ENCODE data around the gene KCNN2. TPM values are rescaled to one million over a fixed set of nuclear protein-coding genes. Genes with fewer than 3 reads are reported as not detected.

KCNN2 gene
- total and polyA plus RNA-seq, 2 of the 4 experiments (the other 2 are of a cell fraction): 2.2 to 8.8 TPM

- CTCF ChIA-PET: interaction anchor here (0.6 to 0.7 kb wide), 2 partner anchors 11 to 560 kb away, joined by 3 read pairs; no protein-coding TSS in a partner anchor
- Histone ChIP-seq H3K9me3 (ENCODE audit: control insufficient read depth, insufficient read depth, low read length) (no peaks in the 10 kb centered on the region), H3K23ac (ENCODE audit: low read depth, low read length) (no peak overlapping the region), H4K8ac (ENCODE audit: low read depth in 2 of 2, low read length in 2 of 2) (no peak overlapping the region), H3K18ac (ENCODE audit: low read depth, low read length) (no peak overlapping the region), H3K4ac (ENCODE audit: low read depth, low read length) (no peak overlapping the region), H2BK5ac (ENCODE audit: low read depth, low read length, poor library complexity, severe bottlenecking) (no peak overlapping the region), H3K36me3 (ENCODE audit: control insufficient read depth, insufficient read depth, low read length) (no peaks in the 10 kb centered on the region), H2AK9ac (replicated peaks; ENCODE audit: low read depth, low read length, poor library complexity) (no peak overlapping the region), H3K56ac (ENCODE audit: extremely low read depth, insufficient read depth, low read length) (no peak overlapping the region), H3K27ac (ENCODE audit: insufficient read depth, low read length) (no peak overlapping the region), H3K79me1 (ENCODE audit: low read depth in 1 of 2, low read length in 2 of 2) (peaks cover 0 to 2% of the 10 kb centered on the region in 2 experiments; a peak in 2 of 4 replicates), H4K5ac (ENCODE audit: low read depth, low read length) (no peak overlapping the region), H4K20me1 (ENCODE audit: insufficient read depth, low read length) (no peaks in the 10 kb centered on the region), H3K4me1 (ENCODE audit: control insufficient read depth, insufficient read depth, low read length) (peaks cover 14% of the 10 kb centered on the region), H4K91ac (ENCODE audit: insufficient read depth, low read depth, low read length) (no peak overlapping the region), H3K9ac (ENCODE audit: low read depth, low read length) (no peak overlapping the region), H2BK15ac (ENCODE audit: low read depth, low read length) (peak overlapping the region; percentile 20; the same call in 1 of the 3 replicates), H3K4me3 (ENCODE audit: insufficient read depth, low read depth, low read length) (no peak overlapping the region), H3K9me1 (ENCODE audit: insufficient read depth, low read length) (no peaks in the 10 kb centered on the region), H3K27me3 (ENCODE audit: control insufficient read depth, insufficient read depth, low read length) (no peaks in the 10 kb centered on the region), H2AFZ (replicated peaks; ENCODE audit: low read length, poor library complexity) (no peak overlapping the region), H2BK120ac (ENCODE audit: low read depth, low read length) (no peak overlapping the region), H3K4me2 (ENCODE audit: low read depth, low read length) (no peak overlapping the region), H2AK5ac (ENCODE audit: low read depth, low read length) (no peak overlapping the region), H2BK20ac (ENCODE audit: low read depth, low read length) (no peak overlapping the region), H3K14ac (replicated peaks; ENCODE audit: low read depth, low read length) (no peak overlapping the region)
- DNase-seq (no peak), ATAC-seq (ENCODE audit: low read depth) (no peak)
- in situ Hi-C loops (cut with MboI; ENCODE audit: low sequenced_read_pairs): no loop called here
- WGBS, 2 experiments (ENCODE audit: extremely low coverage in 2 of 2, insufficient read length in 1 of 2): no CpG with 5 or more reads among the region's 4 CpGs
- intact Hi-C loops (cut with micrococcal nuclease): loop anchor here (10.0 kb wide), 1 partner anchor 161 kb away; no protein-coding TSS in a partner anchor
- TF ChIP-seq MAZ (IDR thresholded peaks at IDR 0.05; ENCODE audit: borderline replicate concordance, low read depth, low read length): no peak
- TF ChIP-seq CHD1 (IDR thresholded peaks at IDR 0.05; ENCODE audit: low read depth, low read length): no peak
- TF ChIP-seq USF2 (IDR thresholded peaks at IDR 0.05; ENCODE audit: low read depth, low read length): no peak
- TF ChIP-seq FOS (IDR thresholded peaks at IDR 0.05; ENCODE audit: low read depth, low read length): no peak
- TF ChIP-seq POLR2A (IDR thresholded peaks at IDR 0.05; ENCODE audit: low read depth, low read length): no peak
- no peak for TF ChIP-seq RFX5 (IDR thresholded peaks at IDR 0.05; ENCODE audit: low read depth, low read length)
- TF ChIP-seq CTCF (conservative IDR thresholded peaks at IDR 0.05; ENCODE audit: low read depth, low read length): no peak
- TF ChIP-seq SMC3 (IDR thresholded peaks at IDR 0.05; ENCODE audit: low read depth, low read length): no peak
- no peak for TF ChIP-seq MXI1 (IDR thresholded peaks at IDR 0.05; ENCODE audit: borderline replicate concordance, low read depth, low read length)
- TF ChIP-seq BHLHE40 (IDR thresholded peaks at IDR 0.05; ENCODE audit: low read depth, low read length): no peak
- no peak for TF ChIP-seq MAFK (IDR thresholded peaks at IDR 0.05; ENCODE audit: low read depth, low read length)
- TF ChIP-seq ELK1 (IDR thresholded peaks at IDR 0.05; ENCODE audit: borderline replicate concordance, low read depth, low read length): no peak
- no peak for TF ChIP-seq RCOR1 (IDR thresholded peaks at IDR 0.05; ENCODE audit: insufficient replicate concordance, low read length)
- no peak for TF ChIP-seq NFE2L2 (IDR thresholded peaks at IDR 0.05; ENCODE audit: low read depth, low read length)
- no peak for TF ChIP-seq RAD21 (IDR thresholded peaks at IDR 0.05; ENCODE audit: low read length)
- TF ChIP-seq CEBPB (IDR thresholded peaks at IDR 0.05; ENCODE audit: low read depth, low read length): no peak
- no TSS peak for BruUV-seq (replicated peaks)
- dilution Hi-C loops (cut with HindIII; ENCODE audit: low sequenced_read_pairs, unreplicated experiment): no loop called here
- POLR2A ChIA-PET (ENCODE audit: unreplicated experiment): no interaction called here
Measured at GRCh38 chr5:114416254-114416653, 54.4 kb downstream of the KCNN2 start.

All from IMR-90 (cell line).